B cell (primary cell): ENCODE results near the gene FBXL13. TPM values are rescaled to one million over a fixed set of nuclear protein-coding genes. Genes with fewer than 3 reads are reported as not detected.

Experiments used
- ATAC-seq: fragments of 200-7000 bp; cut with Tn5 transposase; one replicate; pipeline ENCODE4 v1.10.0; 2021; ENCODE audit warnings: low read depth, mild to moderate bottlenecking, moderate number of reproducible peaks, moderate library complexity
- CTCF ChIA-PET: fragments of 350-600 bp; sonication (Branson Sonifier 250); formaldehyde crosslinking; loops from one replicate; lab custom pipeline; 2021; ENCODE audit warnings: antibody characterized with exemption, inconsistent platforms; lab: Charles Lee
- POLR2A ChIA-PET: fragments of 350-600 bp; sonication (Branson Sonifier 250); formaldehyde crosslinking; loops from one replicate; lab custom pipeline; 2021; ENCODE audit warnings: antibody characterized with exemption; lab: Charles Lee
- DNase-seq: peaks from one replicate; pipeline ENCODE4 v3.0.0; 2013
- H2AFZ ChIP-seq: 2 replicates; pipeline ENCODE4 v1.6.1; 2012; ENCODE audit warnings: mild to moderate bottlenecking, low read depth, low read length; ENCODE audit not compliant: insufficient read depth, poor library complexity, severe bottlenecking
- H3K27ac ChIP-seq, 2 donors: 1 replicate in 1 of 2; 2 replicates in 1 of 2; pipeline ENCODE4 v1.5.1; 2012 to 2013; ENCODE audit warnings: low read length in 2 of 2, mild to moderate bottlenecking in 2 of 2, moderate library complexity in 1 of 2
- H3K27me3 ChIP-seq, 4 experiments: fragments of 200-600 bp in 1 of 4; sonication (generic) in 1 of 4; replicated peaks in 1 of 4; 1 replicate in 2 of 4; 2 replicates in 2 of 4; pipeline versions ENCODE4 v1.6.1 to v1.7.0; 2013 to 2016; ENCODE audit warnings: low read length in 3 of 4, mild to moderate bottlenecking in 2 of 4, mixed read lengths in 1 of 4, moderate library complexity in 1 of 4; ENCODE audit not compliant: insufficient read depth in 4 of 4, control insufficient read depth in 3 of 4; ENCODE audit errors: control extremely low read depth in 1 of 4
- H3K36me3 ChIP-seq, 2 experiments: replicated peaks in 1 of 2; 1 replicate in 1 of 2; 2 replicates in 1 of 2; pipeline versions ENCODE4 v1.6.1 to v1.7.1; 2013; ENCODE audit warnings: low read length in 1 of 2; ENCODE audit not compliant: insufficient read depth in 2 of 2, control insufficient read depth in 1 of 2; ENCODE audit errors: control extremely low read depth in 1 of 2, extremely low read depth in 1 of 2
- H3K4me1 ChIP-seq, 2 donors: fragments of 200-600 bp in 1 of 2; sonication (generic) in 1 of 2; 1 replicate in 1 of 2; 2 replicates in 1 of 2; pipeline versions ENCODE4 v1.5.1 to v1.6.1; 2013 to 2017; ENCODE audit warnings: low read length in 2 of 2; ENCODE audit not compliant: control insufficient read depth in 2 of 2, insufficient read depth in 2 of 2
- H3K4me2 ChIP-seq: replicated peaks from 2 replicates; pipeline ENCODE3; 2012; ENCODE audit warnings: mild to moderate bottlenecking, low read depth, low read length; ENCODE audit not compliant: poor library complexity, severe bottlenecking
- H3K4me3 ChIP-seq, 5 experiments: fragments of 200-600 bp in 1 of 5; sonication (generic) in 1 of 5; 1 replicate in 3 of 5; 2 replicates in 2 of 5; pipeline versions ENCODE4 v1.5.1 to v1.7.0; 2011 to 2016; ENCODE audit warnings: low read length in 4 of 5, mild to moderate bottlenecking in 4 of 5, low read depth in 2 of 5, control low read depth in 1 of 5, moderate library complexity in 1 of 5; ENCODE audit not compliant: insufficient read depth in 1 of 5; ENCODE audit errors: control extremely low read depth in 1 of 5, extremely low read depth in 1 of 5
- H3K79me2 ChIP-seq: fragments of 200-600 bp; sonication (generic); one replicate; pipeline ENCODE4 v1.6.0; 2016; ENCODE audit warnings: low read length; ENCODE audit not compliant: control insufficient read depth, insufficient read depth
- H3K9ac ChIP-seq: fragments of 200-600 bp; sonication (generic); 2 replicates; pipeline ENCODE4 v1.6.1; 2017; ENCODE audit warnings: mild to moderate bottlenecking, low read length, moderate library complexity
- H3K9me3 ChIP-seq, 3 donors: one replicate each; pipeline versions ENCODE4 v1.6.1 to v1.7.1; 2013; ENCODE audit warnings: low read length in 2 of 3; ENCODE audit not compliant: control insufficient read depth in 2 of 3, insufficient read depth in 1 of 3; ENCODE audit errors: control extremely low read depth in 1 of 3
- H4K20me1 ChIP-seq: 2 replicates; pipeline ENCODE4 v1.6.0; 2012; ENCODE audit warnings: mild to moderate bottlenecking, low read length; ENCODE audit not compliant: insufficient read depth, control insufficient read depth, poor library complexity, severe bottlenecking
- H3K27ac Mint-ChIP-seq: one replicate; pipeline ENCODE4 v1.8.0; 2021; ENCODE audit warnings: mixed read lengths
- H3K27me3 Mint-ChIP-seq: one replicate; pipeline ENCODE4 v1.8.0; 2021; ENCODE audit warnings: mixed read lengths
- H3K4me1 Mint-ChIP-seq: one replicate; pipeline ENCODE4 v1.8.0; 2021; ENCODE audit warnings: mixed read lengths
- H3K4me3 Mint-ChIP-seq: one replicate; pipeline ENCODE4 v1.8.0; 2021; ENCODE audit warnings: mixed read lengths
- H3K9me3 Mint-ChIP-seq: one replicate; pipeline ENCODE4 v1.8.0; 2022; ENCODE audit warnings: mixed read lengths; ENCODE audit not compliant: insufficient read depth
- CTCF ChIP-seq: fragments of 200-600 bp; IDR thresholded peaks from one replicate; pipeline ENCODE4 v1.8.0; 2022; ENCODE audit warnings: antibody characterized with exemption, mild to moderate bottlenecking
- EZH2 ChIP-seq: IDR thresholded peaks from 2 replicates; pipeline ENCODE4 v1.6.1; 2012; ENCODE audit warnings: borderline replicate concordance, low read depth, mild to moderate bottlenecking, moderate library complexity, low read length; ENCODE audit not compliant: insufficient read depth, poor library complexity, severe bottlenecking
- WGBS: methylation state at CpG from one replicate; pipeline ENCODE4 v1.1.5; 2013; ENCODE audit warnings: missing lambda C conversion rate; ENCODE audit not compliant: insufficient coverage; 5-methylcytosine and 5-hydroxymethylcytosine counted together
- intact Hi-C: fragments of 100-400 bp; cut with micrococcal nuclease; formaldehyde crosslinking; loops from one replicate; pipeline ENCODE4 v1.10.0; 2022
- polyA plus RNA-seq: library from polyadenylated mRNA; depleted of rRNA; stranded (reverse); fragments of >200 nt; gene quantifications from 2 replicates; pipeline ENCODE4 v1.2.3, GENCODE V29; 2012
- total RNA-seq, 2 donors: library from RNA; stranded (reverse); fragments of 120-200 nt in 1 of 2; gene quantifications; 1 replicate in 1 of 2; 2 replicates in 1 of 2; pipeline versions ENCODE4 v1.2.3 to v1.2.4, GENCODE V29; 2013 to 2022

The FBXL13 gene
- total and polyA plus RNA-seq, 2 donors (not counting 1 experiment from before 2014, with no cell fraction given): 0.22 to 4.0 TPM

DNA sequence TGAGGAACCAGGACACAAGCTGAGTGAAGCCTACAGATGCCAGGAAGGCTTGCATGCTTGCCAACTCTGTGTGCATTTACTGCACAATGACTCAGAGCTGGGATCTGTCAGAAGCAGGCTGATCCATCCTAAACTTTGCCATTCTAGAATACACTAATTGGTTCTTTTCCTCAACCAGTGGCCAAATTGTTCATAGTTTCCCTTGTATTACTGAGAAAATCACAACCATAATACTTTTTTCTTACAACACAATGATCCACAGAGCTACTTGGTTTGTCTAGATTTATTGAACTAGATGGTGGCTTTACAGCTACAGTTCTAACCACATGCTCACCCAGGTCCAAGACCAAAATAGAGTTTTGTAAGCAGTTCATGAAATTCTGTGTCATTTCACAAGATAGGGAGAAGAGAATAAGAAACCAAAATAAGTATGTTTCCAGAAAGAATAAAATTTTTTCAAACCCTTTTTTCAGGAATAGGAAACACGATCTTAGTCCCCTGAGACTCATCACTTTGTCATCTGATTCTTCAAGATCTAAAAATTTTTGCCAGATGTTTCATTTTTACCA, 182.8 kb downstream of the FBXL13 start:
- WGBS: no CpG with 5 or more reads among the region's 1 CpG
- DNase-seq (no peak), ATAC-seq (no peak)
- Mint-ChIP-seq H3K4me3 (no peak overlapping the region), H3K9me3 (no peaks in the 10 kb centered on the region), H3K27me3 (no peaks in the 10 kb centered on the region), H3K27ac (no peak overlapping the region), H3K4me1 (peaks cover 3% of the 10 kb centered on the region)
- no peaks in the 10 kb centered on the region for H3K4me1 ChIP-seq
- intact Hi-C loops: no loop called here
- no peaks in the 10 kb centered on the region for H3K36me3 ChIP-seq
- H3K4me2 ChIP-seq: no peak overlapping the region
- no peaks in the 10 kb centered on the region for H4K20me1 ChIP-seq
- TF ChIP-seq CTCF (no peak), EZH2 (no peak)
- no peak overlapping the region for H3K9ac ChIP-seq
- H3K27ac ChIP-seq: no peak overlapping the region
- H3K79me2 ChIP-seq: no peaks in the 10 kb centered on the region
- H3K4me3 ChIP-seq: no peak overlapping the region
- H3K27me3 ChIP-seq: no peaks in the 10 kb centered on the region
- H2AFZ ChIP-seq: no peak overlapping the region
- H3K9me3 ChIP-seq: no peaks in the 10 kb centered on the region
- CTCF ChIA-PET: no interaction called here
- POLR2A ChIA-PET: no interaction called here

- Histone ChIP-seq H3K36me3 (no peaks in the 10 kb centered on the region), H3K9ac (no peak overlapping the region), H3K9me3 (no peaks in the 10 kb centered on the region), H3K79me2 (no peaks in the 10 kb centered on the region), H3K4me1 (no peaks in the 10 kb centered on the region), H2AFZ (no peak overlapping the region), H3K4me2 (no peak overlapping the region), H3K27me3 (no peaks in the 10 kb centered on the region), H3K27ac (no peak overlapping the region), H3K4me3 (no peak overlapping the region), H4K20me1 (no peaks in the 10 kb centered on the region)
- ChIA-PET POLR2A (no interaction called here), CTCF (interaction anchor here (0.6 kb wide), 1 partner anchor 27 kb away, joined by 3 read pairs; no protein-coding TSS in a partner anchor)
- Mint-ChIP-seq H3K9me3 (no peaks in the 10 kb centered on the region), H3K4me1 (peaks cover 3% of the 10 kb centered on the region), H3K27ac (no peak overlapping the region), H3K27me3 (no peaks in the 10 kb centered on the region), H3K4me3 (no peak overlapping the region)
- WGBS: 100% methylated on average over 1 of the region's 5 CpGs
- DNase-seq (no peak), ATAC-seq (no peak)
- TF ChIP-seq EZH2 (no peak), CTCF (no peak)
- intact Hi-C loops: no loop called here
Observed at GRCh38 chr7:102890971-102891692, 183.5 kb downstream of the FBXL13 start.
